IMR-90 (cell line): ENCODE results near the gene ZFR2. TPM values are rescaled to one million over a fixed set of nuclear protein-coding genes. Genes with fewer than 3 reads are reported as not detected.

Source experiments
- ATAC-seq: fragments of 200-7000 bp; cut with Tn5 transposase; 2 replicates; pipeline ENCODE4 v1.9.1; 2020; ENCODE audit warnings: low read depth, mild to moderate bottlenecking, moderate library complexity
- BruUV-seq: library from RNA; stranded (reverse); fragments of 400-500 nt; replicated peaks from 2 replicates; lab custom pipeline; 2021; lab: Mats Ljungman, UMichigan
- CTCF ChIA-PET: fragments of 300-600 bp; formaldehyde crosslinking; extraction: SDS; loops from one replicate; lab custom pipeline; 2021; ENCODE audit warnings: antibody characterized with exemption; lab: Yijun Ruan, JAX
- POLR2A ChIA-PET: fragments of 300-600 bp; sonication (Branson Sonifier 250); formaldehyde crosslinking; loops from one replicate; lab custom pipeline; 2022; ENCODE audit warnings: antibody characterized with exemption; ENCODE audit not compliant: unreplicated experiment; lab: Charles Lee
- DNase-seq: peaks from one replicate; pipeline ENCODE4 v3.0.0; 2013
- H2AFZ ChIP-seq: replicated peaks from 2 replicates; pipeline ENCODE3; 2013; ENCODE audit warnings: low read length, mild to moderate bottlenecking; ENCODE audit not compliant: poor library complexity
- H2AK5ac ChIP-seq: 2 replicates; pipeline ENCODE4 v1.6.1; 2013; ENCODE audit warnings: low read depth, low read length, inconsistent platforms
- H2AK9ac ChIP-seq: replicated peaks from 2 replicates; pipeline ENCODE3; 2013; ENCODE audit warnings: mild to moderate bottlenecking, low read depth, low read length, moderate library complexity; ENCODE audit not compliant: poor library complexity
- H2BK120ac ChIP-seq: 2 replicates; pipeline ENCODE4 v1.6.1; 2013; ENCODE audit warnings: low read depth, low read length, inconsistent platforms
- H2BK15ac ChIP-seq: 3 replicates; pipeline ENCODE4 v1.6.1; 2013; ENCODE audit warnings: low read depth, low read length, inconsistent platforms
- H2BK20ac ChIP-seq: 2 replicates; pipeline ENCODE4 v1.6.1; 2013; ENCODE audit warnings: low read depth, mild to moderate bottlenecking, inconsistent platforms, low read length, moderate library complexity
- H2BK5ac ChIP-seq: 2 replicates; pipeline ENCODE4 v1.6.1; 2013; ENCODE audit warnings: mild to moderate bottlenecking, low read depth, low read length, inconsistent platforms; ENCODE audit not compliant: poor library complexity, severe bottlenecking
- H3K14ac ChIP-seq: replicated peaks from 2 replicates; pipeline ENCODE4 v1.6.1; 2013; ENCODE audit warnings: low read depth, low read length, inconsistent platforms
- H3K18ac ChIP-seq: 2 replicates; pipeline ENCODE4 v1.6.1; 2013; ENCODE audit warnings: low read depth, low read length, control low read depth
- H3K23ac ChIP-seq: 2 replicates; pipeline ENCODE4 v1.6.1; 2013; ENCODE audit warnings: low read depth, low read length, inconsistent platforms
- H3K27ac ChIP-seq: 2 replicates; pipeline ENCODE4 v1.5.1; 2013; ENCODE audit warnings: mild to moderate bottlenecking, control low read depth, low read length; ENCODE audit not compliant: insufficient read depth
- H3K27me3 ChIP-seq: 2 replicates; pipeline ENCODE4 v1.6.1; 2013; ENCODE audit warnings: low read length; ENCODE audit not compliant: control insufficient read depth, insufficient read depth
- H3K36me3 ChIP-seq: 2 replicates; pipeline ENCODE4 v1.6.1; 2013; ENCODE audit warnings: low read length, mixed read lengths; ENCODE audit not compliant: control insufficient read depth, insufficient read depth
- H3K4ac ChIP-seq: 2 replicates; pipeline ENCODE4 v1.6.1; 2013; ENCODE audit warnings: low read depth, low read length, inconsistent platforms
- H3K4me1 ChIP-seq: 2 replicates; pipeline ENCODE4 v1.6.1; 2013; ENCODE audit warnings: low read length, mixed read lengths; ENCODE audit not compliant: control insufficient read depth, insufficient read depth
- H3K4me2 ChIP-seq: 2 replicates; pipeline ENCODE4 v1.6.1; 2013; ENCODE audit warnings: low read depth, mild to moderate bottlenecking, control low read depth, low read length, moderate library complexity
- H3K4me3 ChIP-seq: 2 replicates; pipeline ENCODE4 v1.5.1; 2013; ENCODE audit warnings: low read depth, mild to moderate bottlenecking, control low read depth, low read length, moderate library complexity; ENCODE audit not compliant: insufficient read depth
- H3K56ac ChIP-seq: 2 replicates; pipeline ENCODE4 v1.6.1; 2013; ENCODE audit warnings: low read length, inconsistent platforms; ENCODE audit not compliant: insufficient read depth; ENCODE audit errors: extremely low read depth
- H3K79me1 ChIP-seq, 2 experiments: 2 replicates each; pipeline ENCODE4 v1.6.1; 2013; ENCODE audit warnings: low read length in 2 of 2, inconsistent platforms in 1 of 2, low read depth in 1 of 2
- H3K9ac ChIP-seq: 2 replicates; pipeline ENCODE4 v1.6.1; 2013; ENCODE audit warnings: low read depth, low read length, control low read depth
- H3K9me1 ChIP-seq: 2 replicates; pipeline ENCODE4 v1.6.1; 2013; ENCODE audit warnings: low read length, inconsistent platforms; ENCODE audit not compliant: insufficient read depth
- H3K9me3 ChIP-seq: 2 replicates; pipeline ENCODE4 v1.6.1; 2013; ENCODE audit warnings: low read length; ENCODE audit not compliant: control insufficient read depth, insufficient read depth
- H4K20me1 ChIP-seq: 2 replicates; pipeline ENCODE4 v1.6.1; 2013; ENCODE audit warnings: low read length, inconsistent platforms; ENCODE audit not compliant: insufficient read depth
- H4K5ac ChIP-seq: 2 replicates; pipeline ENCODE4 v1.6.1; 2013; ENCODE audit warnings: mild to moderate bottlenecking, low read depth, low read length, control low read depth
- H4K8ac ChIP-seq, 2 experiments: 2 replicates each; pipeline ENCODE4 v1.6.1; 2013; ENCODE audit warnings: low read depth in 2 of 2, low read length in 2 of 2, control low read depth in 1 of 2, inconsistent platforms in 1 of 2
- H4K91ac ChIP-seq: 2 replicates; pipeline ENCODE4 v1.6.1; 2013; ENCODE audit warnings: low read depth, low read length, inconsistent platforms; ENCODE audit not compliant: insufficient read depth
- MAFK ChIP-seq: IDR thresholded peaks from 2 replicates; pipeline ENCODE4 v1.6.1; 2012; ENCODE audit warnings: low read depth, low read length, improper control_type of control experiment
- POLR2A ChIP-seq: IDR thresholded peaks from 2 replicates; pipeline ENCODE4 v1.6.1; 2012; ENCODE audit warnings: mild to moderate bottlenecking, low read depth, low read length
- WGBS, 2 experiments: methylation state at CpG; one replicate each; pipeline versions ENCODE4 v1.1.5 to v1.1.7; 2013; ENCODE audit warnings: missing lambda C conversion rate in 2 of 2; ENCODE audit not compliant: insufficient read length in 1 of 2; ENCODE audit errors: extremely low coverage in 2 of 2; 5-methylcytosine and 5-hydroxymethylcytosine counted together
- dilution Hi-C: fragments of 300-500 bp; cut with HindIII; formaldehyde crosslinking; loops from one replicate; pipeline ENCODE4 v1.14.3; 2018; ENCODE audit warnings: low sequenced_read_pairs; ENCODE audit not compliant: unreplicated experiment
- in situ Hi-C: fragments of 300-500 bp; cut with MboI; formaldehyde crosslinking; loops from 3 replicates; pipeline ENCODE4 v1.14.3; 2019; ENCODE audit warnings: low sequenced_read_pairs, inconsistent platforms, mixed read lengths
- intact Hi-C: fragments of 100-400 bp; cut with micrococcal nuclease; formaldehyde crosslinking; loops from 2 replicates; pipeline ENCODE4 v1.10.0; 2022
- polyA plus RNA-seq, 3 experiments: library from polyadenylated mRNA; depleted of rRNA; stranded (reverse); fragments of >200 nt; gene quantifications; 2 replicates each; pipeline ENCODE4 v1.2.3, GENCODE V29; 2012; ENCODE audit warnings: low replicate concordance in 1 of 3
- total RNA-seq: library from RNA; depleted of rRNA; stranded (reverse); fragments of >200 nt; gene quantifications from 2 replicates; pipeline ENCODE4 v1.2.3, GENCODE V29; 2012

Gene ZFR2
- total and polyA plus RNA-seq, 2 of the 4 experiments (the other 2 are of a cell fraction) = 0.19 TPM; not detected in 1

- intact Hi-C loops (no loop called here), in situ Hi-C loops (no loop called here), dilution Hi-C loops (no loop called here)
- no peak overlapping the region for H3K4me2 ChIP-seq
- H2BK5ac ChIP-seq = no peak overlapping the region
- no peak overlapping the region for H2BK15ac ChIP-seq
- H3K4me1 ChIP-seq = no peaks in the 10 kb centered on the region
- H4K8ac ChIP-seq = no peak overlapping the region
- H3K18ac ChIP-seq = no peak overlapping the region
- no peak overlapping the region for H2AK5ac ChIP-seq
- no peak overlapping the region for H3K56ac ChIP-seq
- H3K14ac ChIP-seq = no peak overlapping the region
- ATAC-seq (no peak), DNase-seq (no peak)
- H2AFZ ChIP-seq = no peak overlapping the region
- H4K91ac ChIP-seq = no peak overlapping the region
- no peak overlapping the region for H2BK20ac ChIP-seq
- no peak overlapping the region for H2BK120ac ChIP-seq
- H3K23ac ChIP-seq = no peak overlapping the region
- H4K5ac ChIP-seq = no peak overlapping the region
- no peaks in the 10 kb centered on the region for H4K20me1 ChIP-seq
- H3K4ac ChIP-seq = no peak overlapping the region
- H2AK9ac ChIP-seq = no peak overlapping the region
- H3K4me3 ChIP-seq = no peak overlapping the region
- H3K9me1 ChIP-seq = no peaks in the 10 kb centered on the region
- BruUV-seq = no TSS peak
- CTCF ChIA-PET = interaction anchor here (0.5 kb wide), 1 partner anchor 90 kb away, joined by 3 read pairs; no protein-coding TSS in a partner anchor
- H3K9me3 ChIP-seq = no peaks in the 10 kb centered on the region
- 59% methylated on average over 10 of the region's 25 CpGs; no CpG with 5 or more reads in 1 of the 2 experiments for WGBS, 2 experiments
- TF ChIP-seq POLR2A (no peak), MAFK (no peak)
- POLR2A ChIA-PET = interaction anchor here (0.5 to 1.2 kb wide), 3 partner anchors 12 to 1092 kb away, joined by 3 to 4 read pairs (median 3); partner anchors contain the start of genes EEF2 and MRPL54
- no peak overlapping the region for H3K27ac ChIP-seq
- peaks cover 5% of the 10 kb centered on the region; the same call in 1 of the 2 replicates for H3K27me3 ChIP-seq
- H3K9ac ChIP-seq = no peak overlapping the region
- peaks cover 1% of the 10 kb centered on the region; the same call in 1 of the 2 replicates for H3K36me3 ChIP-seq
- H3K79me1 ChIP-seq = no peaks in the 10 kb centered on the region
Observed at GRCh38 chr19:3774621-3775373, 94.0 kb downstream of the ZFR2 start.
